ENCODE measurements around the gene LIMS2. TPM values are rescaled to one million over a fixed set of nuclear protein-coding genes. Genes with fewer than 3 reads are reported as not detected.
A peak's percentile ranks its signal among the peaks of the same experiment; 100 is the strongest.

LIMS2 gene
- total RNA-seq, 2 donors from 2014 or later, result 80.2 to 91.7 TPM

DNA sequence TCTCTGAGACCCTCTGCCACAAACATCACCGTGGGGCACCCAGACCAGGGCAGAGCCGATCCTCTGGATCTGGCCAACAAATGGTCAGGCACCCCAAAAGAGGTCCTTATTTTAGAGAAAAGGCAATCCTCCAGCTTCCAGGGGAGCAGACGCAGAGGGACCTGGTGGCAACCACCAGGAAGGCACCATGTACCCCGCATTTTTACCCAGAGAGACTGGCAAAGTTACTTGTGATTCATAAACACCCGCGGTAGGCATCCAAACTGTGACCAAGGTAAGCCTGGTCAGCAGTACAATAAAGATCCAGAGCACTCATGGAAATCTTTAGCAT, 10.5 kb downstream of the LIMS2 start:
- peaks cover 14% of the 10 kb centered on the region for H3K36me3 ChIP-seq
- H3K27ac ChIP-seq, result peak overlapping the region; percentile 82 to 88
- H3K9me3 ChIP-seq, result peaks cover 0 to 3% of the 10 kb centered on the region in 2 donors
- no peak for DNase-seq (ENCODE audit: low spot score)
- H3K4me1 ChIP-seq, result peaks cover 0 to 84% of the 10 kb centered on the region in 2 donors
- TF ChIP-seq, protein P1, sequence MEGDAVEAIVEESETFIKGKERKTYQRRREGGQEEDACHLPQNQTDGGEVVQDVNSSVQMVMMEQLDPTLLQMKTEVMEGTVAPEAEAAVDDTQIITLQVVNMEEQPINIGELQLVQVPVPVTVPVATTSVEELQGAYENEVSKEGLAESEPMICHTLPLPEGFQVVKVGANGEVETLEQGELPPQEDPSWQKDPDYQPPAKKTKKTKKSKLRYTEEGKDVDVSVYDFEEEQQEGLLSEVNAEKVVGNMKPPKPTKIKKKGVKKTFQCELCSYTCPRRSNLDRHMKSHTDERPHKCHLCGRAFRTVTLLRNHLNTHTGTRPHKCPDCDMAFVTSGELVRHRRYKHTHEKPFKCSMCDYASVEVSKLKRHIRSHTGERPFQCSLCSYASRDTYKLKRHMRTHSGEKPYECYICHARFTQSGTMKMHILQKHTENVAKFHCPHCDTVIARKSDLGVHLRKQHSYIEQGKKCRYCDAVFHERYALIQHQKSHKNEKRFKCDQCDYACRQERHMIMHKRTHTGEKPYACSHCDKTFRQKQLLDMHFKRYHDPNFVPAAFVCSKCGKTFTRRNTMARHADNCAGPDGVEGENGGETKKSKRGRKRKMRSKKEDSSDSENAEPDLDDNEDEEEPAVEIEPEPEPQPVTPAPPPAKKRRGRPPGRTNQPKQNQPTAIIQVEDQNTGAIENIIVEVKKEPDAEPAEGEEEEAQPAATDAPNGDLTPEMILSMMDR (IDR thresholded peaks at IDR 0.05), result no peak
- peak overlapping the region; percentile 24 to 40 for H3K4me3 ChIP-seq
- H3K27me3 ChIP-seq, result no peaks in the 10 kb centered on the region

DNA sequence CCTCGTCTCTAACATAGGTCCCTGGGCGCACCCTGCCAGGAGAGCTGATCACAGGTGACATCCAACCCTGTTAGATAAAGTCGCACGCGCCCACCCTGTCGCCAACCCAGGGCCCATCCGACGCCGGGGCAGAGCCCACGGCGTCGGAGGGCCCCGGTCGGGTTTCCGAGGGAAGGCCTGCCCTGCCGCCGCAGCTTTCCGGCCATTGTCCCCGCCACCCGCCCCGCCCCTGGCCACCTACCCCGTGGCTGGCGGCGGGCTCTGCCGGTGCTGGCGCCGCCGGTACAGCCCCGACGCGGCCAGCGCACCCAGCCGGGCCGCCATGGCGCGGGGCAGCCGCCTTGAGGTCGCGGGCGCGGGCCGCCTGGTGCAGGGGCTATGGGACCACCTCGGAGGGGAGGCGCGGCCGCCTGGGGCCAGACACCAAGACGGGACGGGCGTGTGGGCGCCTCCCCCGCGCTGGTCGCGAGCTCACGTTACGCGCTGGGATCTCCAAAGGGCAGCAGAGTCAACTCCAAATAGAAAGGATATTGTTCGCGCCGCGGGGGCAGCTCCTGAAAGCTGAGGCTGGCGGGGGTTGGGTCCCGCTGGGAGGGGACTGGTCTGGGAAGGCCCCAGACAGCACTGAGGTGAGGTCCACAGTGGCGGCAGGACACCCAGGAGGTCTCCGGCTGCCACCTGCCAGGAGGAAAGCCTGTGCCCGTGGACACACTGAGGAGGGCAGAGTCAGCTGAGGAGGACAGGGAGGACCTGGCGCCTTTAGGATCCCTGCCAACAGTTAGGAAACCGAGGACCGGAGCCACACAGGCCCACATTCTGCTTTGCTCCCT, 11.1 kb downstream of the LIMS2 start:
- H3K36me3 ChIP-seq, result peaks cover 14% of the 10 kb centered on the region
- H3K27me3 ChIP-seq, result no peaks in the 10 kb centered on the region
- H3K4me1 ChIP-seq, result peaks cover 0 to 88% of the 10 kb centered on the region in 2 donors
- peak overlapping the region; percentile 24 to 40 for H3K4me3 ChIP-seq
- peak overlapping the region; percentile 82 to 88 for H3K27ac ChIP-seq
- no peak for DNase-seq (ENCODE audit: low spot score)
- TF ChIP-seq, protein P1 (IDR thresholded peaks at IDR 0.05), result no peak
- H3K9me3 ChIP-seq, result peaks cover 0 to 3% of the 10 kb centered on the region in 2 donors

DNA sequence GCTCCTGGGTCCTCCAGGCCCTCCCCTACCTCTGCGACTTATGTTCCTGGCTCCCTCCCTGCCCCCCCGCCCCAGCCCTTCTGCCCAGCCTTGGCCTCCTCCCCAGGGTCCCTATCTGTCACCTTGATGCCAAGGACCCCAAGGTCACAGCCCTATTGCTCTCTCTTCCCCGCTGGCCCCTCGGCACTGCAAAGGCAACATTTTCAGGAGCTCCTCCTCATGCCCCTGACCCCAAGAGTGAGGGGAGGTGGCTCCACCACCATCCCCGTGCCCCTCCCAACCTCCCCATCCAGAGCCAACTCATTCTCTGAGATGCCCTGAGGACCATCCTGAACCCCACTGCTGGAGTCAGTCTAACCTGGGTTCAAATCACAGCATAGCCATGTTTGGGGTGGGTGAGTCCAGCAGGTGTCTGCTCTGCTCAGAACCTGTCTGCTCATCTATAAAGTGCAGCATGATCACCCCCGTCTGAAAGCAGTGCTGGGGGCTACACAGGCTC, 11.7 kb downstream of the LIMS2 start:
- Histone ChIP-seq H3K36me3 (peaks cover 14% of the 10 kb centered on the region), H3K4me1 (peaks cover 0 to 88% of the 10 kb centered on the region in 2 donors), H3K27me3 (no peaks in the 10 kb centered on the region), H3K9me3 (peaks cover 0 to 3% of the 10 kb centered on the region in 2 donors), H3K4me3 (peak overlapping the region; percentile 24 to 40), H3K27ac (peak overlapping the region; percentile 82 to 88)
- TF ChIP-seq, protein P1 (IDR thresholded peaks at IDR 0.05), result no peak
- no peak for DNase-seq (ENCODE audit: low spot score)

DNA sequence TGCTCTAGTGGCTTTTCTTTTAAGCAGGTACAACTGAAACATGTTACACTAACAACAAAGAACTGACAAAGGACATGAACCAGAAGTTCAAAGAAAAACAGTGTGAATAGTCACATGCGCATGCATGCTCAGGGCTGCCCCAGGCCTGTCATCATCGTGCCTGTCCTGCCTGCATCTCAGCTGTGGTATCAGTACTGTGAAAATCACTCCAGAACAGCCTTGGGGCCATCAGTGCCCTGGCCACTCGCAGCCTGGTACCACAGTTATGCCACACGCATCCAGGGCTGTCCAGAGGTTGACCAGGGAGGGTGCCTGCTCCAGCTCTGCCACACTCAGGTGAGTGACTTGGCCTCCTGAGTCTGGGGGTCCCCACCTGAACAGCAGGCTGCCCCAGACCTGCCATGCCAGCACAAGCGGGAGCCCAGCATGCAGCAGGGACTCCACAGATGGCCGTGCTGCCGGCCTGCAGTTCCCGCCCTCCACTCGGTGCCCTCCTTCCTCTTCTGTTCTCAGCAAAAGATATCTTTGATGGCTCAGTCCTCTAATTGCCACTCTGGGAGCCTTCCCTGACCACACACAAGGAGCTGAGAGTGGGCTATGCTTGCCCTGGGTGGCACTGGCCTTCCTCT, 12.3 kb downstream of the LIMS2 start:
- Histone ChIP-seq H3K4me1 (peaks cover 0 to 94% of the 10 kb centered on the region in 2 donors), H3K27ac (peak overlapping the region; percentile 82 to 88), H3K27me3 (no peaks in the 10 kb centered on the region), H3K9me3 (peaks cover 0 to 1% of the 10 kb centered on the region in 2 donors), H3K4me3 (peak overlapping the region in 1 of 2 donors; percentile 40), H3K36me3 (peaks cover 16% of the 10 kb centered on the region)
- DNase-seq (ENCODE audit: low spot score), result no peak
- TF ChIP-seq, protein P1 (IDR thresholded peaks at IDR 0.05), result no peak

DNA sequence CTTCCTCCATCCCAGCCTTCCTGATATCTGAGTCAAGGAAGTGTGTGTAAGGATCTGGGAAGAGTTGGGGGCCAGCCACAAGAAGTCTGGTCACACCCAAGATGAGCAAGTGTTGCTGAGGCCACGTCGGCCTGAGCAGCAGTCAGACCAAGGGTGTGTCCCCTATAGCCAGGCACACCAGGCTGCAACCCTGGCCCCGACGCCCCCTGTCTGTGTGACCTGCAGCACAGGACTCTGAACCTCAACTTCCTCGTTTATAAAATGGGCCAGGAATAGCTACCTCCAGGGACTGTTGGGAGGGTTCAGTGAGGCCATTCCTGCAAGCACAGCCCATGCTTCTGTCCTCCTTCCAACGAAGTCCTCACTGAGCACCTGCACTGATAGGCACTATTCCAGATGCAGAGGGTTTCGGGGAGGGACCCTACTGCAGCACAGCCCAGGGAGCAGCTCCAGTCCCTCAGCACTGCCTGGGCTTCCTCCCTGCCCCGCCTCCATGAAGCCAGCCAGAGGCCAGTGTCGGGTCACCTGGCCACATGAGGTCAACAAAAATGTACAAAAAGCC, 13.3 kb downstream of the LIMS2 start:
- TF ChIP-seq, protein P1 (IDR thresholded peaks at IDR 0.05), result peak in 1 of 2 donors; percentile 25
- peaks cover 26% of the 10 kb centered on the region for H3K36me3 ChIP-seq
- H3K27me3 ChIP-seq, result no peaks in the 10 kb centered on the region
- peak overlapping the region; percentile 82 to 88 for H3K27ac ChIP-seq
- peaks cover 0 to 97% of the 10 kb centered on the region in 2 donors for H3K4me1 ChIP-seq
- no peaks in the 10 kb centered on the region for H3K9me3 ChIP-seq
- DNase-seq (ENCODE audit: low spot score), result no peak
- H3K4me3 ChIP-seq, result no peak overlapping the region
